Esophagus muscularis mucosa (tissue), 4 donors: ENCODE data around the gene AKT3. TPM values are rescaled to one million over a fixed set of nuclear protein-coding genes. Genes with fewer than 3 reads are reported as not detected.
"Not testable (repeated sequence)": the region's sequence is repeated elsewhere in the genome, so short reads cannot be mapped to it uniquely, and the experiment has no call there.

Source experiments
- DNase-seq: peaks from one replicate; pipeline ENCODE4 v3.0.0-alpha.2; 2017; ENCODE audit errors: extremely low spot score
- H3K27ac ChIP-seq, 4 donors: fragments of 200-600 bp; sonication (generic); replicated peaks in 1 of 4; 1 replicate in 3 of 4; 2 replicates in 1 of 4; pipeline ENCODE4 v1.5.1; 2016 to 2019; ENCODE audit warnings: mild to moderate bottlenecking in 1 of 4
- H3K27me3 ChIP-seq, 4 donors: fragments of 200-600 bp; sonication (generic); one replicate each; pipeline versions ENCODE4 v1.5.1 to v1.6.0; 2016 to 2019
- H3K36me3 ChIP-seq, 4 donors: fragments of 200-600 bp; sonication (generic); one replicate each; pipeline ENCODE4 v1.5.1; 2016 to 2019
- H3K4me1 ChIP-seq, 4 donors: fragments of 200-600 bp; sonication (generic); one replicate each; pipeline ENCODE4 v1.5.1; 2016 to 2019
- H3K4me3 ChIP-seq, 4 donors: fragments of 200-600 bp; sonication (generic); 1 replicate in 2 of 4; 2 replicates in 2 of 4; pipeline ENCODE4 v1.5.1; 2016 to 2019; ENCODE audit warnings: mild to moderate bottlenecking in 4 of 4, moderate library complexity in 1 of 4
- H3K9me3 ChIP-seq, 4 donors: fragments of 200-600 bp; sonication (generic); 1 replicate in 3 of 4; 2 replicates in 1 of 4; pipeline ENCODE4 v1.5.1; 2016 to 2019
- EP300 ChIP-seq: sonication (generic); formaldehyde crosslinking; IDR thresholded peaks from one replicate; pipeline ENCODE4 v1.6.1; 2017; ENCODE audit warnings: antibody characterized with exemption
- POLR2A ChIP-seq: fragments of 450-650 bp; IDR thresholded peaks from one replicate; pipeline ENCODE4 v1.6.1; 2017; ENCODE audit warnings: antibody characterized with exemption, moderate library complexity, mild to moderate bottlenecking, low read depth
- POLR2AphosphoS5 ChIP-seq, 2 donors: sonication (generic); formaldehyde crosslinking; IDR thresholded peaks; one replicate each; pipeline ENCODE4 v1.6.1; 2017; ENCODE audit warnings: antibody characterized with exemption in 2 of 2
- WGBS: methylation state at CpG from one replicate; pipeline ENCODE4 v1.1.5; 2018; 5-methylcytosine and 5-hydroxymethylcytosine counted together
- intact Hi-C: fragments of 100-400 bp; cut with DNase I; formaldehyde crosslinking; loops from one replicate; pipeline ENCODE4 v1.15.1; 2023
- total RNA-seq, 4 donors: library from RNA; depleted of rRNA; stranded (reverse); fragments of >200 nt; gene quantifications; one replicate each; pipeline versions ENCODE4 v1.1.0 to v1.2.1, GENCODE V29; 2016
- TF ChIP-seq, protein P1 (sequence below), 3 experiments: fragments of 200-600 bp in 2 of 3; fragments of 450-650 bp in 1 of 3; sonication (generic) in 2 of 3; IDR thresholded peaks; one replicate each; pipeline ENCODE4 v1.5.1; 2017 to 2019; ENCODE audit warnings: antibody characterized with exemption in 3 of 3, mild to moderate bottlenecking in 2 of 3, moderate library complexity in 1 of 3

The AKT3 gene
- total RNA-seq, 4 donors from 2014 or later = 63.9 to 104 (median 74.2) TPM

DNA sequence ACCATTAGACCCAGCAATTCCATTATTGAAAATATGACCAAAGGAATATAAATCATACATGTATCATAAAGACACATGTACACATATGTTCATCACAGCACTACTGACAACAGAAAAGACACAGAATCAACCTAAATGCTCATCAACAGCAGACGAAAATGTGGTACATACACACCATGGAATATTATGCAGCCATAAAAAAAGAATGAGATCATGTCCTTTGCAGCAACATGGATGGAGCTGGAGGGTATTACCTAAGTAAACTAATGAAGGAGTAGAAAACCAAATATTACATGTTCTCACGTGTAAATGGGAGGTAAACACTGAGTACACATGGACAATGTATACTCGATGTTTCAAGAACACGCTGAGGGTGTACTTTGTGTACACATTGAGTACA lies 15.9 kb downstream of the AKT3 start:
- no peak for TF ChIP-seq EP300
- peaks cover 0 to 16% (median 0%) of the 10 kb centered on the region in 4 donors for H3K9me3 ChIP-seq
- peaks cover 0 to 22% (median 6%) of the 10 kb centered on the region in 4 donors for H3K4me1 ChIP-seq
- peaks cover 0 to 7% (median 0%) of the 10 kb centered on the region in 4 donors for H3K36me3 ChIP-seq
- no peak overlapping the region for H3K4me3 ChIP-seq
- no peak for DNase-seq
- H3K27me3 ChIP-seq = no peaks in the 10 kb centered on the region
- WGBS = 97% methylated on average over 4 of the region's 4 CpGs
- intact Hi-C loops = no loop called here
- H3K27ac ChIP-seq = no peak overlapping the region

DNA sequence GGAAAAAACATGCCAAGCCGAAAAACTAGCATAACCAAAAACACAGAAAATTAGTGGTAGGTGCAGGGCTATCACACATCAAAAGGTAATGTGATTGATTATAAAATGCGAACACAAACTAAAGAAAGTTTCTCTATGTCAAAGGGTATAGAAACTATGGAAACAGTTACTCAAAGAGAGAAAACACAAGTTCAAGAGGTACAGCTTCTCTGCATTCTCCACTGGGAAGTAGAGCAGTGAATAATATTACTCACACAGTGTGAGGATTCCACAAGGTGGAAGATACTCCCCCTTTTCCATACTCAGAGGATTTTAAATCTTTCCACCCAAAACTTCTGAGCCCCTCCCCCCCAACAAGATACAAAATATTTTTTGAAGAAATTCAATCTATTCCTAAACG lies 18.6 kb downstream of the AKT3 start:
- H3K4me3 ChIP-seq = no peak overlapping the region
- H3K9me3 ChIP-seq = peaks cover 0 to 11% (median 0%) of the 10 kb centered on the region in 4 donors
- peaks cover 0 to 22% (median 6%) of the 10 kb centered on the region in 4 donors for H3K4me1 ChIP-seq
- TF ChIP-seq POLR2AphosphoS5 (IDR thresholded peaks at IDR 0.05) (no peak), POLR2A (no peak), EP300 (no peak)
- TF ChIP-seq, protein P1, sequence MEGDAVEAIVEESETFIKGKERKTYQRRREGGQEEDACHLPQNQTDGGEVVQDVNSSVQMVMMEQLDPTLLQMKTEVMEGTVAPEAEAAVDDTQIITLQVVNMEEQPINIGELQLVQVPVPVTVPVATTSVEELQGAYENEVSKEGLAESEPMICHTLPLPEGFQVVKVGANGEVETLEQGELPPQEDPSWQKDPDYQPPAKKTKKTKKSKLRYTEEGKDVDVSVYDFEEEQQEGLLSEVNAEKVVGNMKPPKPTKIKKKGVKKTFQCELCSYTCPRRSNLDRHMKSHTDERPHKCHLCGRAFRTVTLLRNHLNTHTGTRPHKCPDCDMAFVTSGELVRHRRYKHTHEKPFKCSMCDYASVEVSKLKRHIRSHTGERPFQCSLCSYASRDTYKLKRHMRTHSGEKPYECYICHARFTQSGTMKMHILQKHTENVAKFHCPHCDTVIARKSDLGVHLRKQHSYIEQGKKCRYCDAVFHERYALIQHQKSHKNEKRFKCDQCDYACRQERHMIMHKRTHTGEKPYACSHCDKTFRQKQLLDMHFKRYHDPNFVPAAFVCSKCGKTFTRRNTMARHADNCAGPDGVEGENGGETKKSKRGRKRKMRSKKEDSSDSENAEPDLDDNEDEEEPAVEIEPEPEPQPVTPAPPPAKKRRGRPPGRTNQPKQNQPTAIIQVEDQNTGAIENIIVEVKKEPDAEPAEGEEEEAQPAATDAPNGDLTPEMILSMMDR (IDR thresholded peaks at IDR 0.05) = no peak
- H3K27ac ChIP-seq = no peak overlapping the region
- 93% methylated on average over 3 of the region's 3 CpGs for WGBS
- no peak for DNase-seq
- H3K36me3 ChIP-seq = no peaks in the 10 kb centered on the region
- no peaks in the 10 kb centered on the region for H3K27me3 ChIP-seq
- intact Hi-C loops = no loop called here

DNA sequence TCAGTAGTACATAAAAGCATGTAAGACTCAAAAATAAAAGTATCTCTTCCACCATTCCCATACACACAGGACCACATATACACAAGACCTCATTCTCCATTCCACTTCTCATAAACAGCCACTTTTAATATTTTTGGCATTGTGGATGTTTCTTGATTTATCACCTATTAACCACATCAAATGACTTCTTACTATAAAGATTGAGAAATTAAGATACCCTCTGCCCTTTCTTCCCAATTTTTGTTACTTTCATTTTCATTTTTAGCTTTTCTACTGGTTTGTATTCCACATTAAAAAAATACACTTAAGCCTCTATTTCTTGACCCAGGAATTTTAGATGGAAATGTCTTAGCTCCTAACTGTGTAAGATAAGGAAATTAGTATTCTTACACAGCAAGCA lies 22.8 kb downstream of the AKT3 start:
- TF ChIP-seq, protein P1 (IDR thresholded peaks at IDR 0.05) = no peak
- TF ChIP-seq POLR2A (no peak), POLR2AphosphoS5 (IDR thresholded peaks at IDR 0.05) (no peak), EP300 (no peak)
- Histone ChIP-seq H3K27ac (no peak overlapping the region), H3K9me3 (peaks cover 0 to 4% (median 2%) of the 10 kb centered on the region in 4 donors), H3K4me3 (no peak overlapping the region), H3K36me3 (no peaks in the 10 kb centered on the region), H3K4me1 (peaks cover 0 to 22% (median 6%) of the 10 kb centered on the region in 4 donors), H3K27me3 (no peaks in the 10 kb centered on the region)
- no peak for DNase-seq
- intact Hi-C loops = no loop called here

DNA sequence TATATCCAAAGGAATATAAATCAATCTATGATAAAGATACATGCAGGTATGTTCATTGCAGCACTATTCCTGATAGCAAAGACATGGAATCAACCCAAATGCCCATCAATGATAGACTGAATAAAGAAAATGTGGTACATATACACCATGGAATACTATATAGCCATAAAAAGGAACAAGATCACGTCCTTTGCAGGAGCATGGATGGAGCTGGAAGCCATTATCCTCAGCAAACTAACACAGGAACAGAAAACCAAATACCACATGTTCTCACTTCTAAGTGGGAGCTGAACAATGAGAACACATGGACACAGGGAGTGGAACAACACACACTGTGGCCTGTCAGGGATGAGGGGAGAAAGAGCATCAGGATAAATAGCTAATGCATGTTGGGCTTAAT lies 25.1 kb downstream of the AKT3 start:
- H3K4me3 ChIP-seq, DNase-seq, H3K36me3 ChIP-seq, H3K27ac ChIP-seq, H3K27me3 ChIP-seq, H3K4me1 ChIP-seq, intact Hi-C loops: not testable (repeated sequence)
- H3K9me3 ChIP-seq = peaks cover 0 to 20% (median 9%) of the 10 kb centered on the region in 4 donors
- 93% methylated on average over 1 of the region's 1 CpG for WGBS

DNA sequence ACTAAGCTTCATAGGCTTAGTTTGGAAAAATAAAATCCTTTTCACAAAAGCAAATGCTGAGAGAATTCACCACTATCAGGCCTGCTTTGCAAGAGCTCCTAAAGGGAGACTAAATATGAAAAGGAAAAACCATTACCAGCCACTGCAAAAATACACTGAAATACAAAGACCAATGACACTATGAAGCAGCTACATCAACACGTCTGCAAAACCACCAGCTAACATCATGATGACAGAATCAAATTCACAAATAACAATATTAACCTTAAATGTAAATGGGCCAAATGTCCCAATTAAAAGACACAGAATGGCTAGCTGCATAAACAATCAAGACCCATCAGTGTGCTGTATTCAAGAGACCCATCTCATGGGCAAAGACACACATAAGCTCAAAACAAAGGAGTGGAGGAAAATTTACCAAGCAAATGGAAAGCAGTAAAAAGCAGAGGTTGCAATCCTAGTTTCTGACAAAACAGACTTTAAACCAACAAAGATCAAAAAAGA lies 28.8 kb downstream of the AKT3 start:
- H3K36me3 ChIP-seq = peaks cover 0 to 12% (median 10%) of the 10 kb centered on the region in 4 donors
- 95% methylated on average over 1 of the region's 1 CpG for WGBS
- intact Hi-C loops = no loop called here
- H3K27ac ChIP-seq = no peak overlapping the region
- TF ChIP-seq EP300 = no peak
- TF ChIP-seq, protein P1 (IDR thresholded peaks at IDR 0.05) = no peak
- peaks cover 0 to 9% (median 1%) of the 10 kb centered on the region in 4 donors for H3K4me1 ChIP-seq
- no peaks in the 10 kb centered on the region for H3K27me3 ChIP-seq
- H3K4me3 ChIP-seq = no peak overlapping the region
- DNase-seq = no peak
- H3K9me3 ChIP-seq = peaks cover 0 to 20% (median 9%) of the 10 kb centered on the region in 4 donors

DNA sequence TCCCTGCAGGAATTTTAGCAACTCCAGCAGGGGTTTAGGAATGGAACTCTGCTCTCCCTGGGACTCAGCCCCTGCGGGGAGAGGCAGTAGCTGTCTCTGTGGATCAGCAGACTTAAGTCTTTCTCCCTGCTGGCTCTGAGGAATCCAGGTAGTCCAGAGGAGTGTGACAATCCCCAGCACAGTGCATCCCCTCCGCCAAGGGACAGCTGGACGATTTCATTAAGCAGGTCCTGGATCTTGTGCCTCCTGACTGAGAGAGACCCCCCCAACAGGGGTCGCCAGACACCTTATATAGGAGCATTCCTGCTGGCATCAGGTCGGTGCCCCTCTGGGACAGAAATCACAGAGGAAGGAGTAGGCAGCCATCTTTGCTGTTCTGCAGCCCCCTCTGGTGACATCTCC lies 30.6 kb downstream of the AKT3 start:
- intact Hi-C loops = no loop called here
- Histone ChIP-seq H3K4me1 (peaks cover 0 to 9% (median 1%) of the 10 kb centered on the region in 4 donors), H3K27me3 (no peaks in the 10 kb centered on the region), H3K4me3 (no peak overlapping the region), H3K36me3 (peaks cover 0 to 12% (median 10%) of the 10 kb centered on the region in 4 donors), H3K9me3 (peaks cover 0 to 24% (median 10%) of the 10 kb centered on the region in 4 donors), H3K27ac (no peak overlapping the region)
- WGBS = 83% methylated on average over 2 of the region's 5 CpGs
- TF ChIP-seq POLR2AphosphoS5 (IDR thresholded peaks at IDR 0.05) (no peak), POLR2A (no peak), EP300 (no peak)
- TF ChIP-seq, protein P1 (IDR thresholded peaks at IDR 0.05) = no peak
- DNase-seq = no peak
